ENCODE data around the gene ZFAND2A. TPM values are rescaled to one million over a fixed set of nuclear protein-coding genes. Genes with fewer than 3 reads are reported as not detected.

ZFAND2A gene
- total RNA-seq, 1 experiment from 2014 or later = 13.7 TPM

DNA sequence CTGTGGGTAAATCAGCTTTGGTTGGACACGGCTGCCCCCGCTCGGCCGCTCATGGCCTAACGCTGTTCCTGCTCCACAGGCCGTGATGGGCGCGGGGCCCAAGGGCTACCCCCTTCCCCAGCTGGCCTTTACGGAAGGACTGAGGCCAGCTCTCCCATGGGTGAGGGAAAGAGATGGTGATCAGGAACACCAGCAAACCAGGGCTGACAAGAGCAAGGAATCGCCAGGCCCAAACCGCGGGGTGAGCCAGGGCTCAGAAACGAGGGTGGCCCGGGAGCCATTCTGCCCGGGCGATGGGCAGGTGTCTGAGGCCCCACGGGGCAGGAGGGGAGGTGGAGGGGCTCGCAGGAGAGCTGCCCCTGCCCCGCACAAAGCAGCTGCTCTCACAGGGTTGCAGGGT, 45.5 kb downstream of the ZFAND2A start:
- H3K79me2 ChIP-seq (ENCODE audit: insufficient read depth, low read length) = peaks cover 2% of the 10 kb centered on the region; the same call in 1 of the 2 replicates
- Mint-ChIP-seq H3K4me3 (no peak overlapping the region), H3K9me3 (peaks cover 0 to 7% of the 10 kb centered on the region in 2 experiments; a peak in 3 of 5 replicates), H3K27ac (peak overlapping the region in 1 of 3 experiments; percentile 64; a peak in 1 of 7 replicates), H3K27me3 (ENCODE audit: low read depth) (no peaks in the 10 kb centered on the region), H3K4me1 (peaks cover 4 to 5% of the 10 kb centered on the region in 2 experiments; a peak in 3 of 4 replicates), H3K36me3 (ENCODE audit: insufficient read depth in 1 of 3, low read depth in 3 of 3) (peaks cover 8 to 13% (median 10%) of the 10 kb centered on the region in 3 experiments)
- no peaks in the 10 kb centered on the region for H3K9me3 ChIP-seq (ENCODE audit: control insufficient read depth, low read depth, low read length)
- DNase-seq = no peak
- H4K5ac ChIP-seq (ENCODE audit: insufficient read length, low read depth, low read length) = no peak overlapping the region
- no CpG with 5 or more reads among the region's 19 CpGs for WGBS (ENCODE audit: extremely low coverage, insufficient read length, low lambda C conversion rate)
- H3K23ac ChIP-seq (ENCODE audit: insufficient read length, low read depth, low read length) = no peak overlapping the region
- H3K4me1 ChIP-seq (ENCODE audit: insufficient read depth, low read length) = no peaks in the 10 kb centered on the region
- H4K91ac ChIP-seq (ENCODE audit: insufficient read length, low read depth, low read length) = no peak overlapping the region
- TF ChIP-seq, protein P1, sequence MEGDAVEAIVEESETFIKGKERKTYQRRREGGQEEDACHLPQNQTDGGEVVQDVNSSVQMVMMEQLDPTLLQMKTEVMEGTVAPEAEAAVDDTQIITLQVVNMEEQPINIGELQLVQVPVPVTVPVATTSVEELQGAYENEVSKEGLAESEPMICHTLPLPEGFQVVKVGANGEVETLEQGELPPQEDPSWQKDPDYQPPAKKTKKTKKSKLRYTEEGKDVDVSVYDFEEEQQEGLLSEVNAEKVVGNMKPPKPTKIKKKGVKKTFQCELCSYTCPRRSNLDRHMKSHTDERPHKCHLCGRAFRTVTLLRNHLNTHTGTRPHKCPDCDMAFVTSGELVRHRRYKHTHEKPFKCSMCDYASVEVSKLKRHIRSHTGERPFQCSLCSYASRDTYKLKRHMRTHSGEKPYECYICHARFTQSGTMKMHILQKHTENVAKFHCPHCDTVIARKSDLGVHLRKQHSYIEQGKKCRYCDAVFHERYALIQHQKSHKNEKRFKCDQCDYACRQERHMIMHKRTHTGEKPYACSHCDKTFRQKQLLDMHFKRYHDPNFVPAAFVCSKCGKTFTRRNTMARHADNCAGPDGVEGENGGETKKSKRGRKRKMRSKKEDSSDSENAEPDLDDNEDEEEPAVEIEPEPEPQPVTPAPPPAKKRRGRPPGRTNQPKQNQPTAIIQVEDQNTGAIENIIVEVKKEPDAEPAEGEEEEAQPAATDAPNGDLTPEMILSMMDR (conservative IDR thresholded peaks at IDR 0.05) = no peak
- H3T11ph ChIP-seq (ENCODE audit: low read length) = no peak overlapping the region
- no peak overlapping the region for H3K9ac ChIP-seq (ENCODE audit: extremely low read depth, insufficient read length, low read length)
- peaks cover 3% of the 10 kb centered on the region for H4K20me1 ChIP-seq (ENCODE audit: control insufficient read depth, insufficient read depth, insufficient read length)
- H4K8ac ChIP-seq (replicated peaks; ENCODE audit: insufficient read length, low read depth, low read length) = no peak overlapping the region
- no peak overlapping the region for H2BK120ac ChIP-seq (ENCODE audit: low read depth, low read length, poor library complexity, severe bottlenecking)
- no peak overlapping the region for H3K4ac ChIP-seq (ENCODE audit: low read depth, low read length)
- H2BK5ac ChIP-seq (ENCODE audit: insufficient read length, low read length) = no peak overlapping the region
- no peak overlapping the region for H3K4me2 ChIP-seq (ENCODE audit: insufficient read depth, insufficient read length, low read length)
- no peak overlapping the region for H2BK15ac ChIP-seq (ENCODE audit: low read depth, low read length)
- H2AK5ac ChIP-seq (ENCODE audit: insufficient read length, low read length) = no peak overlapping the region
- no peak overlapping the region for H2AFZ ChIP-seq (ENCODE audit: low read length)
- H3K27ac ChIP-seq (ENCODE audit: insufficient read length, low read depth, low read length) = no peak overlapping the region
- no peak overlapping the region for H3K14ac ChIP-seq (ENCODE audit: insufficient read depth, low read length)
- no peak overlapping the region for H3K18ac ChIP-seq (ENCODE audit: insufficient read length, low read depth, low read length)
- H2BK20ac ChIP-seq (ENCODE audit: low read depth, low read length, poor library complexity, severe bottlenecking) = no peak overlapping the region
- no peak overlapping the region for H2BK12ac ChIP-seq (ENCODE audit: insufficient read length, low read depth, low read length)
- no peak overlapping the region for H3K56ac ChIP-seq (ENCODE audit: insufficient read length, low read depth, low read length)
- no peaks in the 10 kb centered on the region for H3K27me3 ChIP-seq (ENCODE audit: insufficient read depth, low read length)
- H3K23me2 ChIP-seq (ENCODE audit: insufficient read length, low read depth, low read length, poor library complexity, severe bottlenecking) = no peaks in the 10 kb centered on the region
- peaks cover 8% of the 10 kb centered on the region for H3K79me1 ChIP-seq (ENCODE audit: insufficient read depth, low read depth, low read length, poor library complexity, severe bottlenecking)

Data from H9 (cell line).